ENCODE measurements around the gene SLC35E2B. TPM values are rescaled to one million over a fixed set of nuclear protein-coding genes. Genes with fewer than 3 reads are reported as not detected.
"Not testable (repeated sequence)": the region's sequence is repeated elsewhere in the genome, so short reads cannot be mapped to it uniquely, and the experiment has no call there.

Gene SLC35E2B
- total RNA-seq, 1 experiment from 2014 or later, result 51.3 TPM

DNA sequence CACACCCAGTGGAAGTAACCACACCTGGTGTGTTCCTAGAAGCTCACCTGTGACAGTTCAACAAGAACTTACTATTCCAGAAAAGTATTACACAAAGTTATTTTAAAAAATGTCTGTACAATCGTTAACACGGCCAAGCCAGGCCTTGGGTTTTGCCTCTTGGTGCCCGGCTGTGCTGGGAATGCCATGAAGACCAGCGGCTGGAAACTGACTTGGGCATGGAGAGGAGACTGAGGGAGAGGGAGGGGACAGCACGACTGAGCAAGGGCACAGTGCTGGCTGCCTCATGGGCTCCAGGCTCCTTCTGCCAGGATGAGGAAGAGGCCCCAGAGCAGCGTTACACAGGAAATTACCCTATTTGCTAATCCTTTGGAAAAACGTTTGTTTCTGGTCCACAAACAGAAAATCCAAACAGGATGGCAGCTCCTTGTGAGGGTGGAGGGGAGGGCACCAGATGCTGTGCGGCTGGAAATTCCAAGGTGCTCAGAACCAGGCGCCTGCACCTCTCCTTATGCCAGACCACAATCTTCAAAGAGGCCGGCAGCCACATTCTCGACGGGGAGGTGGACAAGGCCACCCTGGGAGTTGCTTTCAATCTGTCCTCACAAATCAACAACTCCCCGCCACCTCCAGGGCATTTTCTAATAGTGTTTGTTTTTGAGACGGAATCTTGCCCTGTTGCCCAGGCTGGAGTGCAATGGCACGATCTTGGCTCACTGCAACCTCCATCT is 29.6 kb downstream of the SLC35E2B start:
- H3K27ac Mint-ChIP-seq; H3K9me3 Mint-ChIP-seq; H3K4me1 Mint-ChIP-seq; H3K4me3 Mint-ChIP-seq; H3K27me3 Mint-ChIP-seq (ENCODE audit: low read depth); POLR2A ChIA-PET; ATAC-seq; DNase-seq (ENCODE audit: low spot score); CTCF ChIA-PET: not testable (repeated sequence)
- peaks cover 12% of the 10 kb centered on the region for H3K36me3 Mint-ChIP-seq

DNA sequence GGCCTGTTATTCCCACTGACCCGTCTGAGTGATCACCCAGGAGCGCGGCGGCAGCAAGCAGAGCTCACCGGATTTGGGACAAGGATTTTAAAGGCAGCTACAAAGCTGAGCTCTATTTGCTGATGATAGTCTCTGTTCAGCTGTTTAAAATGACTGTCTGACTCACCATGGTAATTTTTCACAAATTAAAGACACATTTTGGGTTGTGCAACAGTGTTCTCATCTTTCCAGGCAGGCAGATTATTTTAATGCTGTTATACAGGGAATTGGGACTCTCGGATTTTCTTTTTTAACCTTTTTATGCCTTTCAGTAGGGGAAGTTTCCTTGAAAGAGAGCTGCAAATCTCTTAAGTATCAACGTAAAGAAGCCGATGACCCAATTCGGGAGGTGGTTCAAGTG is 30.2 kb downstream of the SLC35E2B start:
- H3K27ac Mint-ChIP-seq; CTCF ChIA-PET; H3K4me1 Mint-ChIP-seq; H3K4me3 Mint-ChIP-seq; ATAC-seq; H3K36me3 Mint-ChIP-seq; H3K9me3 Mint-ChIP-seq; POLR2A ChIA-PET; DNase-seq (ENCODE audit: low spot score); H3K27me3 Mint-ChIP-seq (ENCODE audit: low read depth): not testable (repeated sequence)

DNA sequence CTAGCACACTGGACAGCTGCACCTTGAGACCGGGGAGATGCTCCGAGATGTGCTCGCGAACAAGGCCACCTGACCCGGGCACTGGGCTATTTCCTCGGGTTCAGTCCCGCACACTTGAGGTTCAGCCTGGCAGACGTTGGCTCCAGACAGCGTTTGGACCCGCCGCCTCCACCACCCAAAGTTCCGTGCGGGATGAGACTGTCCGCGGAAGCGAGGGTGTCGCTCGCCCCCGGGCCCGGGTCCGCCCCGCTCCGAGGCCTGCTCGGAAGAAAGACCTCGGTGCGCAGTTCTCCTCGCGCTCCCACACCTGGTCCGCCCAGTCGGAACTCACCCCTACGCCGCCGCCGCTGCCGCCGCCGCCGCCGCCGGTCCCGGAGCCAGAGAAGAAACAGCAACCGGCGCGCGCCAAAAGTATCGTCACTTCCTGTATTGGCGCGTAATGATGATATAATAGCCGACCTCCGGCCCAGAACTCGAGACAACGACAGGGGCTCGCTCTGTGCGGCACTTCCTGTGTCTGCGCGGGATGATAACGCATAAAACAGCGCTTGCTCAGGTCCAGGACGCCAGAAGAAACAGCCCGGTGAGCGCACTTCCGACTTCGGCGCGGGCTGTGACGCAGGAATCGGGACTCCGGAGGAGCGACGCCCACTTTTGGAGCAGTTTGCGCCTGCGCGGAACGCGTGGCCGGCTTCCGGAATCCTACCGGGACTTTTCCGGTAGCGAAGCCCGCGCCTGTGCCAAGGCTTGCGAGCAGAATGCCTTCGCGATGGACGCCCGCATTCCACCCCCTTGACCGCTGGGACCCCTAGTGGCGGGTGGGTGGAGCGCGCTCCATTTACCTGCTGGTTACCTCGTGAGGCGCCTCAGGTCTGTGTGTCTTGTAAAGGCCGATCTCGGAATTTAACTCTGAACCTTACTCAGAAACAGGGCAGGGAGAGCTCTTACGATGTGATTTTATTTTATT is 33.7 kb downstream of the SLC35E2B start, which contains the start of gene CDK11B:
Gene CDK11B (minus strand): TSS at position 422 of the 967 bp plus-strand sequence. CDS start 1,519 bp downstream, outside the sequence.
- POLR2A ChIA-PET; H3K9me3 Mint-ChIP-seq; CTCF ChIA-PET; H3K4me1 Mint-ChIP-seq; H3K27me3 Mint-ChIP-seq (ENCODE audit: low read depth): not testable (repeated sequence)
- H3K4me3 Mint-ChIP-seq, result peak within 1 kb of the TSS; percentile 83
- peak within 1 kb of the TSS; percentile 99 for H3K27ac Mint-ChIP-seq
- peak; percentile 94 for DNase-seq (ENCODE audit: low spot score)
- TF ChIP-seq FOXK1 (CRISPR knock-in tag; IDR thresholded peaks at IDR 0.05) (peak; percentile 95), CREM (CRISPR knock-in tag; IDR thresholded peaks at IDR 0.05) (peak; percentile 98), CREB1 (CRISPR knock-in tag; IDR thresholded peaks at IDR 0.05) (peak; percentile 64), ETV6 (CRISPR knock-in tag; IDR thresholded peaks at IDR 0.05) (0 out of 2 replicates have a peak, but pooled peaks have one; percentile 34), ZBTB21 (CRISPR knock-in tag; IDR thresholded peaks at IDR 0.05; ENCODE audit: borderline replicate concordance) (peak; percentile 84; the same call in 1 of the 2 replicates), GABPB1 (CRISPR knock-in tag; IDR thresholded peaks at IDR 0.05) (peak; percentile 78; the same call in 1 of the 2 replicates), SP1 (CRISPR knock-in tag; conservative IDR thresholded peaks at IDR 0.05) (peak; percentile 75)
- TF ChIP-seq, protein P1, sequence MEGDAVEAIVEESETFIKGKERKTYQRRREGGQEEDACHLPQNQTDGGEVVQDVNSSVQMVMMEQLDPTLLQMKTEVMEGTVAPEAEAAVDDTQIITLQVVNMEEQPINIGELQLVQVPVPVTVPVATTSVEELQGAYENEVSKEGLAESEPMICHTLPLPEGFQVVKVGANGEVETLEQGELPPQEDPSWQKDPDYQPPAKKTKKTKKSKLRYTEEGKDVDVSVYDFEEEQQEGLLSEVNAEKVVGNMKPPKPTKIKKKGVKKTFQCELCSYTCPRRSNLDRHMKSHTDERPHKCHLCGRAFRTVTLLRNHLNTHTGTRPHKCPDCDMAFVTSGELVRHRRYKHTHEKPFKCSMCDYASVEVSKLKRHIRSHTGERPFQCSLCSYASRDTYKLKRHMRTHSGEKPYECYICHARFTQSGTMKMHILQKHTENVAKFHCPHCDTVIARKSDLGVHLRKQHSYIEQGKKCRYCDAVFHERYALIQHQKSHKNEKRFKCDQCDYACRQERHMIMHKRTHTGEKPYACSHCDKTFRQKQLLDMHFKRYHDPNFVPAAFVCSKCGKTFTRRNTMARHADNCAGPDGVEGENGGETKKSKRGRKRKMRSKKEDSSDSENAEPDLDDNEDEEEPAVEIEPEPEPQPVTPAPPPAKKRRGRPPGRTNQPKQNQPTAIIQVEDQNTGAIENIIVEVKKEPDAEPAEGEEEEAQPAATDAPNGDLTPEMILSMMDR (IDR thresholded peaks at IDR 0.05), result 0 out of 2 replicates have a peak, but pooled peaks have one; percentile 19
- ATAC-seq, result peak; percentile 89
- H3K36me3 Mint-ChIP-seq, result peaks cover 15% of the 10 kb centered on the region

DNA sequence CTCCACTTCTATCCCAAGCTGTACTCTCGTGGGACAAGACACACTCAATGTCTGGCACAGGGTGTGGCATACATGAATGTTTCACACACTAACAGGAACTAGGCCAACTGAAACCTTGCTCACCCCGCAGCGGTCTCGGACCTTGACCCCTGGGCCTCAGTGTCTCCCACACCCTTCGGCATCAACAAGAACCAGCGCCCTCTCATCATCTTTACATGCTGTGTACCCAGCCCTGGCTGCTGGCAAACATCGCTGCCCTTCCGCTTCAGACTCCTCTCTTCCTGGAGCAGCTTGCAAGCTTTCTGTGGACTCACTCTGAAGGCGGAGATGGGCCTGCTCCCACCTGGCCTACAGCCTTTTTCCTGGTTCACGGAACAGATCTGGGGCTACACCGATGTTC is 44.3 kb downstream of the SLC35E2B start:
- POLR2A ChIA-PET; H3K4me3 Mint-ChIP-seq; H3K4me1 Mint-ChIP-seq; CTCF ChIA-PET; H3K27ac Mint-ChIP-seq; H3K27me3 Mint-ChIP-seq (ENCODE audit: low read depth); DNase-seq (ENCODE audit: low spot score); H3K9me3 Mint-ChIP-seq; ATAC-seq: not testable (repeated sequence)
- H3K36me3 Mint-ChIP-seq, result peaks cover 60% of the 10 kb centered on the region

DNA sequence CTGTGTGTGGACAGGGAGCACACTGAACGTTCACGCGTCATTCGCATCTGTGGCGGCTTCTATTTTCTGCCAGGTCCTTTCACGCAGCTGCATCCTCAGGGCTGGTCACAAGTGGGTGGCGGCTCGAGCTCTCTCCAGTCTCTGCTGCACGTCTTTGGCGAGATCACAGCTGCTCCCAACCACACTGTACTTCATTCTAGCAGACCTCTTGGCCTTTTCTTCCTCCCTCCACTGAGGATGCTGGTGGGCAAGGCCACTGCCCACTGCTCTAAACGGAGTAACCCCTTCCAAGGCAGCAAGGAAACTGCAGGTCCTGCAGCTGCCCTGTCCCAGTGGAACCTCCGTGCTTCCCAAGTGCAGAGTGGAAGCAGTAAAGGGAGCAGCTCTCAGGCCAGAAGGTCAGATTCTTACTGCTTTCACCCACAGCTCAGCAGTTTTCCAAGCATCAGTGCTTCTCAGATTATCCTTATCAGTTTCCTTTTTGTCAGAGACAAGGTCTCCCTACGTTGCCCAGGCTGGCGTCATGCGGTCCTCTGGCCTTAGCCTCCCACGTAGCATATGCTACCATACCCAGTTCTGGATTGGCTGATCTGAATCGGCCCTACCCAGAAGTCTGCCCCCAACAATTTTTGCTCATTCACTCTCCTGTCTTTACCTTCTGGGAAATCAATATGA is 44.9 kb downstream of the SLC35E2B start:
- H3K27ac Mint-ChIP-seq; H3K9me3 Mint-ChIP-seq; DNase-seq (ENCODE audit: low spot score); H3K4me3 Mint-ChIP-seq; POLR2A ChIA-PET; H3K4me1 Mint-ChIP-seq; CTCF ChIA-PET; H3K27me3 Mint-ChIP-seq (ENCODE audit: low read depth); ATAC-seq: not testable (repeated sequence)
- H3K36me3 Mint-ChIP-seq, result peaks cover 60% of the 10 kb centered on the region

DNA sequence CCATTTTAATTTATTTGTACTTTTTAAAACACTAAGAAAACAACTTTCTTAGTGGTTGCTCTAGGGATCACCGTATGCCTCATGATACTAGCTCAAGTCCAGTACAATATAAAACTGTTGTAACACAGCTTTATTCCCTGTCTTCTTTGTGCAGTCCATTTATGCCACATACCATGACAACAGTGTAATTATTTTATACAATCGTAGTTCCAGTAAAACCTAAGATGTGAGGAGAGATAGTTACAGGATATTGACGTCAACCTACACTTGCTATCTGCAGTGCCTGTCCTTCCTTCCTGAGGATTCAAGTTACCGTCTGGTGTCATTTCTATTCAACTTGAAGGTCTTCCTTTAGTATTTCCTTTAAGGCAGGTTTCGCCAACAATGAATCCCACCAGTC is 46.3 kb downstream of the SLC35E2B start:
- H3K27ac Mint-ChIP-seq; ATAC-seq; H3K27me3 Mint-ChIP-seq (ENCODE audit: low read depth); H3K9me3 Mint-ChIP-seq; POLR2A ChIA-PET; DNase-seq (ENCODE audit: low spot score); H3K4me3 Mint-ChIP-seq; H3K4me1 Mint-ChIP-seq; CTCF ChIA-PET: not testable (repeated sequence)
- peaks cover 48% of the 10 kb centered on the region for H3K36me3 Mint-ChIP-seq

DNA sequence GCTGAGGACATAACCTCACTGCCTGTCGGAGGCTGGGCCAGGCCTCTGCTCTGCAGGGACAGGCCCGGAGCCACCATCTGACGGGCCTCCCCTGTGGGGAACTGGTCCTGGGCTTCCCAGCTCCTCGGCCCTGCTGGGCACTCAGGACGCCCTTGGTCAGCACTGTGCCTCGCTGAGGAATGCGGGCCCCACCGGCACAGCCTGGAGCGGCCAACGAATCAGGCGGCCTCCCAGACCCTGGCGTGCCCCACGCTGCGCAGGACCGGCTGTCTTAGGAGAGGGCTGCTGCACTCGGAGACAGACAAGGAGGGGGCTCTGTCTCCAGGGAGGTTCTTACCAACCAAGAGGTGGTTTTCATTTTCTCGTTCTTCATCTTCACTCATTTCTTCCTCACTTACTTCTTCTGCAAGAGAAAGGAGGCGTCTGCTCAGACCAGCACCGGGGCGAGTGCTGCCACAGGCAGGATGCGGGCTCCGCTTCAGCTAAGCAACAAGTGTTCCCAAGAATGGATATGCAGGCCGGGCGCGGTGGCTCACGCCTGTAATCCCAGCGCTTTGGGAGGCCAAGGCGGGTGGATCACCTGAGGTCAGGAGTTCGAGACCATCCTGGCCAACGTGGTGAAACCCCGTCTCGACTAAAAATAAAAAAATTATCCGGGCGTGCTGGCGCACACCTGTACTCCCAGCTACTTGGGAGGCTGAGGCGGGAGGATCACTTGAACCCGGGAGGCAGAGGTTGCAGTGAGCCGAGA is 51.7 kb downstream of the SLC35E2B start:
- H3K27me3 Mint-ChIP-seq (ENCODE audit: low read depth); H3K4me3 Mint-ChIP-seq; ATAC-seq; H3K9me3 Mint-ChIP-seq; H3K36me3 Mint-ChIP-seq; DNase-seq (ENCODE audit: low spot score); H3K4me1 Mint-ChIP-seq; POLR2A ChIA-PET; CTCF ChIA-PET; H3K27ac Mint-ChIP-seq: not testable (repeated sequence)

DNA sequence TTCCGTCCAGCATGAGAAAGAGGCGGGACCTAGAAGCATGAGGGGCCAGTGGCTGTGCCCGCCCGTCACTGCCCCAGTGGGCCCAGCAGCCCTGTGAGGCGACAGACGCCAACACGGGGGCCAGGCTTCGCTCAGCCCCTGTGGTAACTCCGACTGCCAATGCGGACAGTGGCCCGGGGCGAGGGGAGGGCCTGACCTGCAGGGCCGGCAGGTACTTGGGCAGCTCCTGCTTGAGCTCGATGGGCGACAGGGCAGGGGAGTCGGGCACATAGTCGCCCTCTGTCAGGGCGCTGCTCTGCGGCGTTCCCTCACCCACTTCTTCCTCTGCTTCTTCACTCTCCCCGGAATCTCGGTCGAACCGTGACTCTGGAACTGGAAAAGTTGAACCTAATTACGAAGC is 52.5 kb downstream of the SLC35E2B start:
- H3K27me3 Mint-ChIP-seq (ENCODE audit: low read depth); H3K9me3 Mint-ChIP-seq; H3K4me1 Mint-ChIP-seq; H3K27ac Mint-ChIP-seq; DNase-seq (ENCODE audit: low spot score); H3K36me3 Mint-ChIP-seq; CTCF ChIA-PET; H3K4me3 Mint-ChIP-seq; ATAC-seq; POLR2A ChIA-PET: not testable (repeated sequence)

DNA sequence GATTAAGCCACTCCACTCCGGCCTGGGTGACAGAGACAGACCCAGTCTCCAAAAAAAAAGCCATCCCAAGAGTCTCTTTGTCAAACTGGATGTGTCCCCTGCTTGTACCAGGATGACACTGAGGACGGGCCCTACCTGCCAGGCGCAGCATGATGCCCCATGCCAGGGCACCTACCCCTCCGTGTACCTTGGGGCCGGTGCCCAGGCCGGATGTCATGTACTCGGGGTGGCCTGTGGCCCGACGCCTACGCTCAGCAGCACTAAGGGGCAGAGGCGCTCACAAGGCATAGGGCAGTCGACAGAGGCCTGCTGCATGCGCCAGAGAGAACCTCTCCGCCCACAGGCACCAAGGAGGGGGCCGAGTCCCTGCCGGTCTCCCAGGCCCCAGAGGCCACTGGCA is 53.2 kb downstream of the SLC35E2B start:
- ATAC-seq, H3K4me3 Mint-ChIP-seq: not testable (repeated sequence)

More for the DNA sequence above, 53.2 kb downstream of the SLC35E2B start:
- H3K9me3 Mint-ChIP-seq; H3K36me3 Mint-ChIP-seq; H3K4me1 Mint-ChIP-seq; POLR2A ChIA-PET; H3K27ac Mint-ChIP-seq; DNase-seq (ENCODE audit: low spot score); CTCF ChIA-PET; H3K27me3 Mint-ChIP-seq (ENCODE audit: low read depth): not testable (repeated sequence)
